ENCODE measurements around the gene IRAK2.

DNA sequence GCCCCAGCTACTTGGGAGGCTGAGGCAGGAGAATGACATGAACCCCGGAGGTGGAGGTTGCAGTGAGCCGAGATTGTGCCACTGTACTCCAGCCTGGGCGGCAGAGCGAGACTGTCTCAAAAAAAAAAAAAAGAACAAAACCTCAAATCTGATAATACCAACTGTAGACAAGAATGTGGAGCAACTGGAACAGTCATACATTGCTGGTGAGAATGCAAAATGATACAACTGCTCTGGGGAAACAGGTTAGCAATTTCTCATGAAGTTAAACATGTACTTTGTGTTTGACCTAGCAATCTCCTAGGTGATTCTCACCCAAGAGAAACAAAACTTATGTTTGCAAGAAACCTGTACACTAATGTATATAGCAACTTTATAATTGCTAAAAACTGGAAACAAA, 27.5 kb upstream of the IRAK2 start:
- TF ChIP-seq, protein P1, sequence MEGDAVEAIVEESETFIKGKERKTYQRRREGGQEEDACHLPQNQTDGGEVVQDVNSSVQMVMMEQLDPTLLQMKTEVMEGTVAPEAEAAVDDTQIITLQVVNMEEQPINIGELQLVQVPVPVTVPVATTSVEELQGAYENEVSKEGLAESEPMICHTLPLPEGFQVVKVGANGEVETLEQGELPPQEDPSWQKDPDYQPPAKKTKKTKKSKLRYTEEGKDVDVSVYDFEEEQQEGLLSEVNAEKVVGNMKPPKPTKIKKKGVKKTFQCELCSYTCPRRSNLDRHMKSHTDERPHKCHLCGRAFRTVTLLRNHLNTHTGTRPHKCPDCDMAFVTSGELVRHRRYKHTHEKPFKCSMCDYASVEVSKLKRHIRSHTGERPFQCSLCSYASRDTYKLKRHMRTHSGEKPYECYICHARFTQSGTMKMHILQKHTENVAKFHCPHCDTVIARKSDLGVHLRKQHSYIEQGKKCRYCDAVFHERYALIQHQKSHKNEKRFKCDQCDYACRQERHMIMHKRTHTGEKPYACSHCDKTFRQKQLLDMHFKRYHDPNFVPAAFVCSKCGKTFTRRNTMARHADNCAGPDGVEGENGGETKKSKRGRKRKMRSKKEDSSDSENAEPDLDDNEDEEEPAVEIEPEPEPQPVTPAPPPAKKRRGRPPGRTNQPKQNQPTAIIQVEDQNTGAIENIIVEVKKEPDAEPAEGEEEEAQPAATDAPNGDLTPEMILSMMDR (conservative IDR thresholded peaks at IDR 0.05; ENCODE audit: low read depth, low read length): no peak
- no peak for TF ChIP-seq EZH2 (IDR thresholded peaks at IDR 0.05; ENCODE audit: borderline replicate concordance, low read depth, low read length, poor library complexity, severe bottlenecking)
